Measurements from ENCODE around the gene TLR10.

The TLR10 gene

DNA sequence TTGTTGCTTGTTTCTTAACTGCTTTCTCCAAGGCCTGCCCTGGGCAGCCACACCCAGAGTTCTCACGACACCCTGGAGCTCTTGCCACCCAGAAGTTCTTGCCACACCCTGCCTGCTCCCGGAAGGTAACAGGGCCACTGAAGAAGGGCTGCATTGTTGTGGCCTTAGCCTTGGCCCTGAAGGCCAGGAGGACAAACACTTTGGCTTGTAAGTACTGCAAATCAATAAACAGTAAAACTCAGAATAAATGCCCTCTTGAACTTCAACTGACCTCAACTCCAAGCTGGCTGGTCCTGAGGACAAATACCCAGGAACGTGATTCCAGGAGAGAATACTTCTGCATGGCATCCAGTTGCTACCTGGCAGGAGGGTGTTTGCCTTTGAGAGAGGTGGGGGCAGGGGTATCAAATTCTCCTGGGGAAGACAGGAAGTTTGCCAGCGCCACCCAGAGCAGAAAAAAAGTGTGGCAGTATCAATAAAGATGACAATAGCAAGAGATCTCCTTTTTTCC lies 54.1 kb downstream of the TLR10 start:
- peak; percentile 40 for DNase-seq

GRCh38 chr4:38724475-38724808 lies 58.3 kb downstream of the TLR10 start:
- DNase-seq = no peak

DNA sequence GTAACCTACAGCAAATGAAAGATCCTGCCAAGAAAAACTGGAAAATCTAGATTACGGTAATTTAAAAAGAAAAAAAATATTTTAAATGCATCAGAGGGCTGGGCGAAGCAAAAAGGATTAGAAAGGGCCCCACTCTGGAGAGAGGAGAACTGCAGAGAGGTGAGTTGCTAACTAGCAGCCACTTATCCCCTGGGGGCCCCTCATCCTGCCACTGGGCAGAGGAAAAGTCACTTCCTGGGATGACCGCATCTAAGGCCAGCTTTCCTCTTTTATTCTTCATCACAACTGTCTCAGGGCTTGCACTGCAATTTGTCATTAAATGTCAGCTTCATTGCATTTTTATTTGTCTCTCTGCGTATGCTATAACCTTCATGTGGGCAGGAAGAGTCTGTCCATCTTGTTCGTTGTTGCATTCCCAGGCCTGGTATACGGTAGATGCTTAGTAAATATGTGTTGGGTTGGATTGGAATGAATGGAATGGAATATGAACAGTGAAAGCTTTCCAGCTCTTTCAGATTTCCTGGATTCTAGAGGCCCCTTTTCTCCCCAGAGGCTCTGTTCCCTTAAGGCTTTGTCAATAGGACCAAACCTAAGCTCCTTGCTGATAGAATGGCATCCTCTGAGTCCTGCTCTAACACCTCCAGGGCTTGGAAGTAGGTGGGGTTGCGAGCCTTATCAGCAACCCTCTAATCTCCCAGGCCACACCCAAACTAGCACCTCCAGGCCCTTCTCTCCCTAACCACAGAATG lies 58.9 kb downstream of the TLR10 start:
- peak; percentile 74 for DNase-seq

- peak; percentile 46 for DNase-seq
Measured at GRCh38 chr4:38723114-38723513, 59.7 kb downstream of the TLR10 start.

Measured in islet precursor cell (in vitro differentiated cells).